Measurements from ENCODE around the gene GTF2F1.

DNA sequence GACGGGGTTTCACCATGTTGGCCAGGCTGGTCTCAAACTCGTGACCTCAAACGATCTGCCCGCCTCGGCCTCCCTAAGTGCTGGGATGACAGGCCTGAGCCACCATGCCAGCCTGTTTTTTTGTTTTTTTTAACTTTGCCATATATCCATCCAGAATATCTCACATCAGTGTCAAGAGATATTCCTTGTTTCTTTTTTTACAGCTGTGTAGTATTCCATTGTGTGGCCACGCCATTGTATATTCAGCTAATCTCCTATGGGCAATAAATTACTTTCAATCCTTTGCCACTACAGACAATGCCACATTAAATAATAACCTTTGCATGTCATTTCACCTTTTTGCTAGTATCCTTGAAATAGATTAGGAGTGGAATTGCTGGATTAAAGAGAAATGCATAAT lies 16.4 kb upstream of the GTF2F1 start:
- TF ChIP-seq GATA2 (IDR thresholded peaks at IDR 0.05; ENCODE audit: low read depth, low read length) (no peak), GATA3 (IDR thresholded peaks at IDR 0.05; ENCODE audit: low read depth, low read length) (no peak)

Measured in SH-SY5Y (cell line).